ENCODE results near the gene TOMM20.
"Not testable (repeated sequence)": the region's sequence is repeated elsewhere in the genome, so short reads cannot be mapped to it uniquely, and the experiment has no call there.

Gene TOMM20

GRCh38 chr1:235128456-235129328, at the start of gene TOMM20:
Gene TOMM20, minus strand, starts transcription at chr1:235128837. Its CDS starts 122 bp downstream, at chr1:235128715.
- peak; percentile 89 for DNase-seq (ENCODE audit: low read depth)

DNA sequence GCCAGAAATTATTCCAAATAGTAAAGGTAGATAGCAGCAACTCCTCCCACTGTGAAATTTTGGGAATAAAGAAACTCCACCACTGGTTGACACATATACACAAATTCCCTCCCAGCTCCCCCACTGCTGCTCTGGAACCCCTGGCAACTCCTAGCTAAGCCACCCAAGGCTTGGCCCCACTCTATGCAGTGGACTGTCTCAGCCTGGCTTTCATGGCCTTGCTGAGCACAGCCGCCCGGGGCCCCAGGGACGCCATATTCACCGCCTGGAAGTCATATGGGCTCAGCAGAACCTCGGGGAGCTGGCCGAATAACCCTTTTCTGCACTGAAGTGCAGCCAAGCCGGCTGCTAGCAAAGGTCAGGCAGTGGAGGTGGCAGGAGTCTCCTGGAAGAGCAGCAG, 47.8 kb upstream of the TOMM20 start:
- no peak for DNase-seq (ENCODE audit: low read depth)

DNA sequence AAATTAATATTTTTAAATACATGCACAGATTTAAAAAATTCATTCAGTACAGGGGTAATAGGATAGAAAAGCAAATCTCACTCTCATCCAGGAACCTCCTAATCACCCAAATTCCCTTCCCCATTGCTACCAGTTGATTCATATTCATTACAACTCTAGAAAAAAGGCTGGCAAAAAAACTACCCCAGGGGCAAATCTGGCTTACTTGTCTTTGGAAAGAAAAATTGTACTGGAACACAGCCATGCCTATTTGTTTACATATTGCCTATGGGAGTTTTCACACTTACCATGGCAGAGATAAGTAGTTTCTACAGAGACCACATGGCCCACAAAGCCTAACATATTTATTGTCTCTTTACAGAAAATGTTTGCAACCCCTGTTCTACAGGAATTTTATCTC, 41.3 kb upstream of the TOMM20 start:
- DNase-seq (ENCODE audit: low read depth) = no peak

DNA sequence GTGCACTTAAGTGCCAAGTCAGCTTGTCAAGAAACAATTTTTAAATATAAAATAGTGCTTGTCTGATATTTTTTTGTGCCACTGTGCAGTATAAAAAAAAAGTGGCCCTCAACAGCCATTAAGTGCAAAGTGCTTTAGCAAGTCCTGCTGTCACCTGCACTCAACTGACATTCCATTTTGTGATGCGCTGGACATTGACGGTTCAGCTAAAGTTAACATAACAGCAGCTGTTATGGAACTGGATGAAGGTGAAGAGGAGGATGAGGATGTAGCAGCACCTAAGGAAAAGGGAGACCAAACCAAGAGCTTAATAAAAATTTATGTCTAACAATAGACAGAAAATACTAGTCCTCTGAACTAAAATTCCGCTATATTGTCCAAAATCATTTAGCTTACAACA, 39.7 kb upstream of the TOMM20 start:
- no peak for DNase-seq (ENCODE audit: low read depth)

- no peak for DNase-seq (ENCODE audit: low read depth)
Observed at GRCh38 chr1:235161685-235162327, 33.2 kb upstream of the TOMM20 start.

DNA sequence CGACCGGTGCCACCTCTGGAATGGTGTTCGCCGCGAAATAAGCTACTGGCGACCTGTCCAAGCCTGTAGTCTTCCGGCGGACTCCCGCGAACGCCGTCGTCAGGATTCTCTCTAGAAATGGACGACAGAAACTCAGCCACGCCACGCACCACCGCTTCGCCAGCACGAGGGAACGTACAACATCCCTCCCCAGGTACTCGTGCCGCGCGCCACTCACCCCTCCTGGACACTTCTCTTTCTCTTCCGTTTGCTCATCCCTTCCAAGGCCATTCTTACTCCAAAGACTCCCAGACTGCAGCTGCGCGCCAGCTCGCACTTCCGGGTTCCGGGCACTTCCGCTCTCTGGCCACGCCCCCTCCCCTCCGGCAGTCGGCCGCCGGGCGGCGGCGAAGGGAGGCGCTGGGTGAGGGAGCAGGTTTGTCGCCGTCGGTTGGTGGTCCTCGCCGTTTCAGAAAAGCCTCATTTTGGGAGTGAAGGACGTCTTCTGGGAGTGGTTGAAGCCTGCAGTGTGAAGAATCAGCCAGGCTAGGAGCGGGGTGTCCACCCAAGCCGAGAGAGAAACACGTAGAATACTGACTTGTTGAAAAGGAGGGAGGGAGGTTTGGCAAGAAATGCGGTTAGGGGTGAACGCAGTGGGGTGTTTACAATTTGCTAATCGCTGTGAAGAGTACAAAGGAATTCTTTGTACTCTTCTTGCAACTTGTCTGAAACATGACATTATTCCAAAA, 32.5 kb upstream of the TOMM20 start, which contains the start of gene RBM34:
RBM34 (minus strand) TSS at position 294 of the 728 bp plus-strand sequence; CDS start at position 270, 24 bp downstream.
- DNase-seq (ENCODE audit: low read depth) = peak; percentile 61

GRCh38 chr1:235160383-235160956, 31.8 kb upstream of the TOMM20 start:
- DNase-seq (ENCODE audit: low read depth) = peak; percentile 23

DNA sequence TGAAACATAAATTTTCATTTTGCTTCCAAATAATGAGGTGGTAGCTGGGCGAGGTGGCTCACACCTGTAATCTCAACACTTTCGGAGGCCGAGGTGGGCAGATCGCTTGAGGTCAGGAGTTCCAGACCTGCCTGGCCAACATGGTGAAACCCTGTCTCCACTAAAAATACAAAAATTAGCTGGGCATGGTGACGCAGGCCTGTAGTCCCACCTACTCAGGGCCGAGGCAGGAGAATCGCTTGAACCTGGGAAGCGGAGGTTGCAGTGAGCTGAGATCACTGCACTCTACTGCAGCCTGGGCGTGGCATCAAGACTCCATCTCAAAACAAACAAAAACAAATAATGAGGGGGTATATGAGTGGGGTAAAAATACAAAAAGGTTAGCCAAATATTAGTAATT, 31.3 kb upstream of the TOMM20 start:
- DNase-seq (ENCODE audit: low read depth) = not testable (repeated sequence)

GRCh38 chr1:235159284-235159683, 30.6 kb upstream of the TOMM20 start:
- DNase-seq (ENCODE audit: low read depth) = not testable (repeated sequence)

- no peak for DNase-seq (ENCODE audit: low read depth)
Observed at GRCh38 chr1:235158680-235159079, 30.0 kb upstream of the TOMM20 start.

GRCh38 chr1:235157150-235157549, 28.5 kb upstream of the TOMM20 start:
- no peak for DNase-seq (ENCODE audit: low read depth)

GRCh38 chr1:235156740-235157139, 28.1 kb upstream of the TOMM20 start:
- DNase-seq (ENCODE audit: low read depth) = no peak

- DNase-seq (ENCODE audit: low read depth) = no peak
Observed at GRCh38 chr1:235156265-235156664, 27.6 kb upstream of the TOMM20 start.

DNA sequence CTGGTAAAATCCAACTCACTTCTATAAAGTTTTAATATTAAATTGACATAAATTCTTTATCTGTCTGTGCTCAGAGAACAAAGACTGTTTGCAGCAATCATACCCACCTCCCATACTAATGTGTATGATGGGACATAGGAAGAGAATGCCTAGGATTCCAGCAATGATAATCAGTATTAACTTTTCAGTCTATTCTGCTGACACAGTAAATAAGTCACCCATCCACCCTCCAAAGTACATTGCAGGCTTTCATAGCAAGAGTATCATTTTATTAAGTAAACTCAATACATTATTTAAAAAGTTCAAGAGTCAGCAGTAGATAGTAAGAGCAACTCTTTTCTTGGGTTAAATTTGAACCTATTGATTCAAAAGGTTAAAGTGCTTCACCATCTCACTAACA, 23.6 kb upstream of the TOMM20 start:
- no peak for DNase-seq (ENCODE audit: low read depth)

GRCh38 chr1:235151033-235151432, 22.4 kb upstream of the TOMM20 start:
- DNase-seq (ENCODE audit: low read depth) = no peak

DNA sequence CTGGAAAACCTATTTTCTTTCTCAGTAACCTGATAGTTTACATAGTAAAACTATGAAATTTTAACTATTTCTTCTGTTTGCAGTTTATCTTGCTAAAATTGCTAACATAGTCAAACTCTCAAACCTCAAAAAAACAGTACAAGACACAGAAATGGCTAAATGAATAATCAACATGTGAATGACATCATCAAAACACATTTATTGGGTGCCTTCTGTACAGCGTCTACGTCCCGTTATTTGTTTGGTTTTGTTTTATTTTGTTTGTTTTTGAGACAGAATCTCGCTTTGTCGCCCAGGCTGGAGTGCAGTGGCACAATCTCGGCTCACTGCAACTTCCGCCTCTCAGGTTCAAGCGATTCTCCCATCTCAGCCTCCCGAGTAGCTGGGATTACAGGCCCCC, 21.2 kb upstream of the TOMM20 start:
- DNase-seq (ENCODE audit: low read depth) = no peak

GRCh38 chr1:235147269-235147668, 18.6 kb upstream of the TOMM20 start:
- no peak for DNase-seq (ENCODE audit: low read depth)

- DNase-seq (ENCODE audit: low read depth) = no peak
Observed at GRCh38 chr1:235145639-235146038, 17.0 kb upstream of the TOMM20 start.

GRCh38 chr1:235142991-235143390, 14.4 kb upstream of the TOMM20 start:
- DNase-seq (ENCODE audit: low read depth) = no peak

- no peak for DNase-seq (ENCODE audit: low read depth)
Observed at GRCh38 chr1:235139315-235139714, 10.7 kb upstream of the TOMM20 start.

DNA sequence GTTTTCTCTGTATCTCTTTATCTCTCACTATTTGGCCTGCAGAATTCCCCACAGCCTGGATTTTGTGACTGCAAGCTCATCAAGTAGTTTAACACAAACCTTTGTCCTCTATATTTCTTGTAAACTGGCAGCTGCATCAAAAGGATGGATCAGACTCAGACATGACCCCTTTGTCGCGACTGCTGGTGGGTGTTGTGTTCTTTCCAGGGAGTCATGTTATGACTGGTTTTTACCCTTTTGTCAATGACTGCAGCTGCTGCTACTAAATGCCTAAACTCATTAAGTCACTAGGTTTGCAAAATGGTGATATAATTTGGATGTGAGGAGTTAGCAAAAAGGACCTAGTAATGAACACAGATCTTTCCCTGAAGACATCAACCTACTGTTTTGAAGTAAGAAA, 10.2 kb upstream of the TOMM20 start:
- DNase-seq (ENCODE audit: low read depth) = no peak

- DNase-seq (ENCODE audit: low read depth) = no peak
Observed at GRCh38 chr1:235136111-235136510, 7.5 kb upstream of the TOMM20 start.

All from HS-27A (cell line).